IMR-90 (cell line): ENCODE data around the gene PPM1H. TPM values are rescaled to one million over a fixed set of nuclear protein-coding genes. Genes with fewer than 3 reads are reported as not detected.
"Not testable (repeated sequence)": the region's sequence is repeated elsewhere in the genome, so short reads cannot be mapped to it uniquely, and the experiment has no call there.

Experiments used
- ATAC-seq: fragments of 200-7000 bp; cut with Tn5 transposase; 2 replicates; pipeline ENCODE4 v1.9.1; 2020; ENCODE audit warnings: low read depth, mild to moderate bottlenecking, moderate library complexity
- BruUV-seq: library from RNA; stranded (reverse); fragments of 400-500 nt; replicated peaks from 2 replicates; lab custom pipeline; 2021; lab: Mats Ljungman, UMichigan
- CTCF ChIA-PET: fragments of 300-600 bp; formaldehyde crosslinking; extraction: SDS; loops from one replicate; lab custom pipeline; 2021; ENCODE audit warnings: antibody characterized with exemption; lab: Yijun Ruan, JAX
- POLR2A ChIA-PET: fragments of 300-600 bp; sonication (Branson Sonifier 250); formaldehyde crosslinking; loops from one replicate; lab custom pipeline; 2022; ENCODE audit warnings: antibody characterized with exemption; ENCODE audit not compliant: unreplicated experiment; lab: Charles Lee
- DNase-seq: peaks from one replicate; pipeline ENCODE4 v3.0.0; 2013
- H2AFZ ChIP-seq: replicated peaks from 2 replicates; pipeline ENCODE3; 2013; ENCODE audit warnings: low read length, mild to moderate bottlenecking; ENCODE audit not compliant: poor library complexity
- H2AK5ac ChIP-seq: 2 replicates; pipeline ENCODE4 v1.6.1; 2013; ENCODE audit warnings: low read depth, low read length, inconsistent platforms
- H2AK9ac ChIP-seq: replicated peaks from 2 replicates; pipeline ENCODE3; 2013; ENCODE audit warnings: mild to moderate bottlenecking, low read depth, low read length, moderate library complexity; ENCODE audit not compliant: poor library complexity
- H2BK120ac ChIP-seq: 2 replicates; pipeline ENCODE4 v1.6.1; 2013; ENCODE audit warnings: low read depth, low read length, inconsistent platforms
- H2BK15ac ChIP-seq: 3 replicates; pipeline ENCODE4 v1.6.1; 2013; ENCODE audit warnings: low read depth, low read length, inconsistent platforms
- H2BK20ac ChIP-seq: 2 replicates; pipeline ENCODE4 v1.6.1; 2013; ENCODE audit warnings: low read depth, mild to moderate bottlenecking, inconsistent platforms, low read length, moderate library complexity
- H2BK5ac ChIP-seq: 2 replicates; pipeline ENCODE4 v1.6.1; 2013; ENCODE audit warnings: mild to moderate bottlenecking, low read depth, low read length, inconsistent platforms; ENCODE audit not compliant: poor library complexity, severe bottlenecking
- H3K14ac ChIP-seq: replicated peaks from 2 replicates; pipeline ENCODE4 v1.6.1; 2013; ENCODE audit warnings: low read depth, low read length, inconsistent platforms
- H3K18ac ChIP-seq: 2 replicates; pipeline ENCODE4 v1.6.1; 2013; ENCODE audit warnings: low read depth, low read length, control low read depth
- H3K23ac ChIP-seq: 2 replicates; pipeline ENCODE4 v1.6.1; 2013; ENCODE audit warnings: low read depth, low read length, inconsistent platforms
- H3K27ac ChIP-seq: 2 replicates; pipeline ENCODE4 v1.5.1; 2013; ENCODE audit warnings: mild to moderate bottlenecking, control low read depth, low read length; ENCODE audit not compliant: insufficient read depth
- H3K27me3 ChIP-seq: 2 replicates; pipeline ENCODE4 v1.6.1; 2013; ENCODE audit warnings: low read length; ENCODE audit not compliant: control insufficient read depth, insufficient read depth
- H3K36me3 ChIP-seq: 2 replicates; pipeline ENCODE4 v1.6.1; 2013; ENCODE audit warnings: low read length, mixed read lengths; ENCODE audit not compliant: control insufficient read depth, insufficient read depth
- H3K4ac ChIP-seq: 2 replicates; pipeline ENCODE4 v1.6.1; 2013; ENCODE audit warnings: low read depth, low read length, inconsistent platforms
- H3K4me1 ChIP-seq: 2 replicates; pipeline ENCODE4 v1.6.1; 2013; ENCODE audit warnings: low read length, mixed read lengths; ENCODE audit not compliant: control insufficient read depth, insufficient read depth
- H3K4me2 ChIP-seq: 2 replicates; pipeline ENCODE4 v1.6.1; 2013; ENCODE audit warnings: low read depth, mild to moderate bottlenecking, control low read depth, low read length, moderate library complexity
- H3K4me3 ChIP-seq: 2 replicates; pipeline ENCODE4 v1.5.1; 2013; ENCODE audit warnings: low read depth, mild to moderate bottlenecking, control low read depth, low read length, moderate library complexity; ENCODE audit not compliant: insufficient read depth
- H3K56ac ChIP-seq: 2 replicates; pipeline ENCODE4 v1.6.1; 2013; ENCODE audit warnings: low read length, inconsistent platforms; ENCODE audit not compliant: insufficient read depth; ENCODE audit errors: extremely low read depth
- H3K79me1 ChIP-seq, 2 experiments: 2 replicates each; pipeline ENCODE4 v1.6.1; 2013; ENCODE audit warnings: low read length in 2 of 2, inconsistent platforms in 1 of 2, low read depth in 1 of 2
- H3K9ac ChIP-seq: 2 replicates; pipeline ENCODE4 v1.6.1; 2013; ENCODE audit warnings: low read depth, low read length, control low read depth
- H3K9me1 ChIP-seq: 2 replicates; pipeline ENCODE4 v1.6.1; 2013; ENCODE audit warnings: low read length, inconsistent platforms; ENCODE audit not compliant: insufficient read depth
- H3K9me3 ChIP-seq: 2 replicates; pipeline ENCODE4 v1.6.1; 2013; ENCODE audit warnings: low read length; ENCODE audit not compliant: control insufficient read depth, insufficient read depth
- H4K20me1 ChIP-seq: 2 replicates; pipeline ENCODE4 v1.6.1; 2013; ENCODE audit warnings: low read length, inconsistent platforms; ENCODE audit not compliant: insufficient read depth
- H4K5ac ChIP-seq: 2 replicates; pipeline ENCODE4 v1.6.1; 2013; ENCODE audit warnings: mild to moderate bottlenecking, low read depth, low read length, control low read depth
- H4K8ac ChIP-seq, 2 experiments: 2 replicates each; pipeline ENCODE4 v1.6.1; 2013; ENCODE audit warnings: low read depth in 2 of 2, low read length in 2 of 2, control low read depth in 1 of 2, inconsistent platforms in 1 of 2
- H4K91ac ChIP-seq: 2 replicates; pipeline ENCODE4 v1.6.1; 2013; ENCODE audit warnings: low read depth, low read length, inconsistent platforms; ENCODE audit not compliant: insufficient read depth
- FOS ChIP-seq: fragments of 150-350 bp; IDR thresholded peaks from 2 replicates; pipeline ENCODE4 v1.6.1; 2016; ENCODE audit warnings: low read depth, low read length
- MXI1 ChIP-seq: IDR thresholded peaks from 2 replicates; pipeline ENCODE4 v1.6.1; 2012; ENCODE audit warnings: low read depth, mild to moderate bottlenecking, low read length, moderate library complexity, borderline replicate concordance
- NFE2L2 ChIP-seq: fragments of 150-350 bp; IDR thresholded peaks from 2 replicates; pipeline ENCODE4 v1.6.1; 2016; ENCODE audit warnings: low read depth, mild to moderate bottlenecking, low read length
- POLR2A ChIP-seq: IDR thresholded peaks from 2 replicates; pipeline ENCODE4 v1.6.1; 2012; ENCODE audit warnings: mild to moderate bottlenecking, low read depth, low read length
- RAD21 ChIP-seq: IDR thresholded peaks from 2 replicates; pipeline ENCODE4 v1.6.1; 2012; ENCODE audit warnings: low read length, improper control_type of control experiment
- RCOR1 ChIP-seq: IDR thresholded peaks from 2 replicates; pipeline ENCODE4 v1.6.1; 2012; ENCODE audit warnings: mild to moderate bottlenecking, low read length, improper control_type of control experiment; ENCODE audit not compliant: insufficient replicate concordance
- RFX5 ChIP-seq: IDR thresholded peaks from 2 replicates; pipeline ENCODE4 v1.8.0; 2012; ENCODE audit warnings: low read depth, mild to moderate bottlenecking, low read length, moderate library complexity
- WGBS, 2 experiments: methylation state at CpG; one replicate each; pipeline versions ENCODE4 v1.1.5 to v1.1.7; 2013; ENCODE audit warnings: missing lambda C conversion rate in 2 of 2; ENCODE audit not compliant: insufficient read length in 1 of 2; ENCODE audit errors: extremely low coverage in 2 of 2; 5-methylcytosine and 5-hydroxymethylcytosine counted together
- dilution Hi-C: fragments of 300-500 bp; cut with HindIII; formaldehyde crosslinking; loops from one replicate; pipeline ENCODE4 v1.14.3; 2018; ENCODE audit warnings: low sequenced_read_pairs; ENCODE audit not compliant: unreplicated experiment
- in situ Hi-C: fragments of 300-500 bp; cut with MboI; formaldehyde crosslinking; loops from 3 replicates; pipeline ENCODE4 v1.14.3; 2019; ENCODE audit warnings: low sequenced_read_pairs, inconsistent platforms, mixed read lengths
- intact Hi-C: fragments of 100-400 bp; cut with micrococcal nuclease; formaldehyde crosslinking; loops from 2 replicates; pipeline ENCODE4 v1.10.0; 2022
- polyA plus RNA-seq, 3 experiments: library from polyadenylated mRNA; depleted of rRNA; stranded (reverse); fragments of >200 nt; gene quantifications; 2 replicates each; pipeline ENCODE4 v1.2.3, GENCODE V29; 2012; ENCODE audit warnings: low replicate concordance in 1 of 3
- total RNA-seq: library from RNA; depleted of rRNA; stranded (reverse); fragments of >200 nt; gene quantifications from 2 replicates; pipeline ENCODE4 v1.2.3, GENCODE V29; 2012
- TF ChIP-seq, protein P1 (sequence below): conservative IDR thresholded peaks from 2 replicates; pipeline ENCODE4 v1.5.1; 2012; ENCODE audit warnings: mild to moderate bottlenecking, low read depth, low read length, improper control_type of control experiment

PPM1H gene
- total and polyA plus RNA-seq, 2 of the 4 experiments (the other 2 are of a cell fraction): 0.14 to 0.18 TPM

DNA sequence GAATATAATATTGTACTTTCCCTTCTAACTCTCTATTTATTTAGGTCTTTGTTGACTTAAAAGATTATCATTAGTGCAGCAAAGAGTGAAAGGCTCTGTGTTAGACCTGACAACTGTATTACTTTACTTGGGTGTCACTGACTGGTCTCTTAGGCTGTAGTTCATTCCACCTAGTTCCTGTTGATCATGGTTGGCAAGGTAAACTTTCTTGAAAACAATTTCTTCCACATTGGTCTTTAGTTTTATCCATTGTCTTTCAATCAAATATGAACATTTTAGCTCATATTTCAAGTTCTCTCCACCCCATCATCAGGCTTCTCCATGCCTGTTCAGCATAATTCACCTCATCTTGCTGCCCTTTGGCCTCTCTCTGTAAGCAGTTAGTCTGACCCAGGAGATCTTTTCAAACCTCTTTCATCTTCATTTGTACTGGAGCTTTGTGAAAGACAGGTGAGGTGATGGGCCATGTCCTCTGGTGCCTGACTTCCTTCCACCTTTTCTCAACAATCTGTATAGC is 32.1 kb upstream of the PPM1H start:
- Histone ChIP-seq H2AK9ac (no peak overlapping the region), H2BK120ac (no peak overlapping the region), H2AFZ (no peak overlapping the region), H3K4ac (no peak overlapping the region), H4K5ac (no peak overlapping the region), H3K14ac (no peak overlapping the region), H3K27me3 (no peaks in the 10 kb centered on the region; the same call in 1 of the 2 replicates), H2BK15ac (no peak overlapping the region), H4K91ac (no peak overlapping the region), H3K18ac (no peak overlapping the region), H3K9ac (no peak overlapping the region), H3K56ac (no peak overlapping the region), H2BK20ac (no peak overlapping the region), H3K4me3 (no peak overlapping the region), H2BK5ac (no peak overlapping the region), H3K4me2 (no peak overlapping the region), H2AK5ac (no peak overlapping the region), H3K79me1 (no peaks in the 10 kb centered on the region), H3K9me3 (no peaks in the 10 kb centered on the region), H3K9me1 (no peaks in the 10 kb centered on the region), H3K23ac (no peak overlapping the region), H4K20me1 (no peaks in the 10 kb centered on the region), H4K8ac (no peak overlapping the region), H3K27ac (no peak overlapping the region), H3K36me3 (no peaks in the 10 kb centered on the region), H3K4me1 (no peaks in the 10 kb centered on the region)
- intact Hi-C loops (no loop called here), dilution Hi-C loops (no loop called here), in situ Hi-C loops (no loop called here)
- DNase-seq (no peak), ATAC-seq (no peak)
- TF ChIP-seq RFX5: no peak
- TF ChIP-seq FOS: no peak
- TF ChIP-seq, protein P1, sequence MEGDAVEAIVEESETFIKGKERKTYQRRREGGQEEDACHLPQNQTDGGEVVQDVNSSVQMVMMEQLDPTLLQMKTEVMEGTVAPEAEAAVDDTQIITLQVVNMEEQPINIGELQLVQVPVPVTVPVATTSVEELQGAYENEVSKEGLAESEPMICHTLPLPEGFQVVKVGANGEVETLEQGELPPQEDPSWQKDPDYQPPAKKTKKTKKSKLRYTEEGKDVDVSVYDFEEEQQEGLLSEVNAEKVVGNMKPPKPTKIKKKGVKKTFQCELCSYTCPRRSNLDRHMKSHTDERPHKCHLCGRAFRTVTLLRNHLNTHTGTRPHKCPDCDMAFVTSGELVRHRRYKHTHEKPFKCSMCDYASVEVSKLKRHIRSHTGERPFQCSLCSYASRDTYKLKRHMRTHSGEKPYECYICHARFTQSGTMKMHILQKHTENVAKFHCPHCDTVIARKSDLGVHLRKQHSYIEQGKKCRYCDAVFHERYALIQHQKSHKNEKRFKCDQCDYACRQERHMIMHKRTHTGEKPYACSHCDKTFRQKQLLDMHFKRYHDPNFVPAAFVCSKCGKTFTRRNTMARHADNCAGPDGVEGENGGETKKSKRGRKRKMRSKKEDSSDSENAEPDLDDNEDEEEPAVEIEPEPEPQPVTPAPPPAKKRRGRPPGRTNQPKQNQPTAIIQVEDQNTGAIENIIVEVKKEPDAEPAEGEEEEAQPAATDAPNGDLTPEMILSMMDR: no peak
- no peak for TF ChIP-seq MXI1
- TF ChIP-seq RAD21: no peak
- TF ChIP-seq POLR2A: no peak
- TF ChIP-seq RCOR1: no peak
- no peak for TF ChIP-seq NFE2L2
- ChIA-PET POLR2A (no interaction called here), CTCF (interaction anchor here (0.6 kb wide), 1 partner anchor 81 kb away, joined by 5 read pairs; no protein-coding TSS in a partner anchor)
- no TSS peak for BruUV-seq

DNA sequence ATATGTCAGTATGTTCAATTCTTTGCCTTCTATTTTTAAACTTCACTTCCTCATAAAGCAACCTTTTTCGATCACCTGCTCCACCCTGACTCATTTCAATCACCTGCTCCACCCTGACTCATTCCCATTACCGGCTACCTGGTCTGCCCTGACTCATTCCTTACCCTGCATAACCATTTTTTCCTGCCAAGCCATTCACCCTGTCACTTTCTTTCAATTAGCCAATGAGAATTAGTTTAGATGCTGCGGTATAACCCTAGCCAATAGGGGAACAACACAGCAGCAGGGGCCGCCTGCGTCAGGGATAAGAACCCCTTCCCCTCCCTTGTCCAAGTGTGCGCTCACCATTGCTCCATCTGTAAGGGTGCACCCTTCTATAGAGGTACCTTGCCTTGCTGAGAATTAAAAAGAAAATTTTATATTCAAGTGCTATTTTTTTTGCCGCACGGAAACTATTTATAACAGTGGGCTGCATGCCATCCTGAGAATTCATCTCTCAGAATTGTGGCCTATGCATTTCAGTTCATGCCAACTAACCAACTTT is 31.6 kb upstream of the PPM1H start:
- H3K9me1 ChIP-seq, H2BK20ac ChIP-seq, H3K4me2 ChIP-seq, H3K27me3 ChIP-seq, H2BK120ac ChIP-seq, H3K56ac ChIP-seq, H3K9me3 ChIP-seq, intact Hi-C loops, H3K23ac ChIP-seq, H2AFZ ChIP-seq, POLR2A ChIA-PET, H3K4me3 ChIP-seq, H4K8ac ChIP-seq, H3K4ac ChIP-seq, H3K14ac ChIP-seq, dilution Hi-C loops, in situ Hi-C loops, H3K36me3 ChIP-seq, H4K91ac ChIP-seq, DNase-seq, ATAC-seq, H3K79me1 ChIP-seq, H2AK9ac ChIP-seq, H3K18ac ChIP-seq, H2BK5ac ChIP-seq, H2AK5ac ChIP-seq, H3K4me1 ChIP-seq, H2BK15ac ChIP-seq, H4K20me1 ChIP-seq, BruUV-seq, H4K5ac ChIP-seq, H3K27ac ChIP-seq, H3K9ac ChIP-seq: not testable (repeated sequence)
- 43% methylated on average over 1 of the region's 8 CpGs; no CpG with 5 or more reads in 1 of the 2 experiments for WGBS, 2 experiments
- CTCF ChIA-PET: interaction anchor here (0.6 kb wide), 1 partner anchor 82 kb away, joined by 5 read pairs; no protein-coding TSS in a partner anchor
